ENCODE measurements around the gene CPXM1.
"Not testable (repeated sequence)": the region's sequence is repeated elsewhere in the genome, so short reads cannot be mapped to it uniquely, and the experiment has no call there.

The CPXM1 gene

DNA sequence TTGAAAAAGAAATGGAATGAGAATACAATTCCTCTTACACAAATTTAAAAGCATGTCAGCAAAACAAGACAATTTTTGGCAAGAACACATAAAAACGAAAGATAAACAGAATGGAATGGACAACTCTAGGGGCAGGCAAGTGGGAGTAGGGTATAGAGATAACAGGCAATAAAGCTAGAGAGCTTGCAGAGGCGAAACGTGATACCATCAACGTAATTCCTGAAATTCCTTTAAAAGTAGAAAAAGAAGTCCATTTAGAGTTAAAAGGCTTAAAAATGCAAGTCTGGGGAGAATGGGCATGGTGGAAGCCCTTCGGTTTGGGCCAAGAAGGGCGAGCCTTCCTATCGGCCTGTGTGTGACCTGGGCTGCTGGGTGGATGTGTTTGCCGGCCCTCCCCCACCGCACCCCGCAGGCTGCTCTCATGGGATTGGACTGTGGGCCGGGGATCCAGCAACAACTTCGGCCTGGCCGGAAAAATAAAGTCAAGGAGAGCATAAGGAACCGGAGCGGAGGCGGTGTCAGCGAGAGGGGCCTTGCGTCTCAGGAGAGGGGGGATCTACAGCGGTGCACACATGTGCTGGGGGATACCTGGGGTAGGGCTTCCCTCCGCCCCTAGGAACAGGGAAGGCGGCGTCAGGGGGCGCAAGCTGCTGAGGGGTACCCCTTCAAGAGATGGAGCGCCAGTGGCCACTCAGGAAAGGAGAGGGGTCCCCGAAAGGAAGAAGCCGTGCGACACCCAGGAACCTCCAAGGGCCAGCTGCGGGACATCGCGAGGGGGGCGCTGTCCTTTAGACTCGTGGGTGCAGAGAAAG is 19.9 kb upstream of the CPXM1 start:
- Histone ChIP-seq H3K4me3 (ENCODE audit: low read length) (peak overlapping the region; percentile 28), H3K9ac (ENCODE audit: low read length) (no peak overlapping the region), H3K4me1 (ENCODE audit: control insufficient read depth, low read depth, low read length) (peaks cover 8% of the 10 kb centered on the region), H3K36me3 (ENCODE audit: control insufficient read depth, low read depth, low read length) (no peaks in the 10 kb centered on the region), H3K9me3 (ENCODE audit: control insufficient read depth, low read depth, low read length) (no peaks in the 10 kb centered on the region), H3K27ac (ENCODE audit: low read length) (no peak overlapping the region), H3K27me3 (ENCODE audit: control insufficient read depth, insufficient read depth, low read length) (peaks cover 36% of the 10 kb centered on the region)

DNA sequence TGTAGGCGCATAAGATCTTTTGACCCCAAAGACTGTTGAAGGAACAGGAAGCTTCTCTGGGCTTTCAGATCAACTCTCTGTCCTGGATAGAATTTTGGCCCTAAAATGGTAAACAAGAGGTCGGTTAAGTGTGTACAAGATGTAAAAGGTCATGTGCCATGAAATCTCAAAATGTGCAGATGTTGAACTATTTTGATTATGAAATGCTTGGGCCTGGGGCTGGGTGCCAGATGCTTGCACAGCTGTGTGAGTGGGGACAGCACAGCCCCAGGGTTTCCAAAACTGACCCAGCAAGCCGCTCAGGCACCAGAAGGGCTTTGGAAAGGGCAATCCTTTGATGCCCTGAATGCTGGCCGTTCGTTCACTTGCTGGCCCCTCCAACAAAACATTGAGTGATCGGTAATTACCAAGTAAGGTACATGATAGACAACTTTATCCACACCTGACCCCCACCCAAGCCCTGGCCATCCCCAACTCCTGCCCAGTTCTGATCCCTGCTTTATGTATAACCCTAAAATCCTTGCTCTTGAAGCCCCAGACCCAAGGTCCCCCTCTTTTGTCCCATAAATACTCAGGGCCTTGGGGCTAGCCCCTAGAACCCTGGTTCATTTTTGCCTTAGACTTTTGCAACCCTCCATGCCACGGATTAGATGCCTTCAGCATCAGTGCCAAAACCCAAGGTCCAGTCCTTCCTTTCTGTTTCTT is 17.6 kb upstream of the CPXM1 start:
- Histone ChIP-seq H3K9ac (ENCODE audit: low read length) (no peak overlapping the region), H3K9me3 (ENCODE audit: control insufficient read depth, low read depth, low read length) (no peaks in the 10 kb centered on the region), H3K4me1 (ENCODE audit: control insufficient read depth, low read depth, low read length) (peaks cover 8% of the 10 kb centered on the region), H3K36me3 (ENCODE audit: control insufficient read depth, low read depth, low read length) (no peaks in the 10 kb centered on the region), H3K27ac (ENCODE audit: low read length) (no peak overlapping the region), H3K27me3 (ENCODE audit: control insufficient read depth, insufficient read depth, low read length) (peaks cover 36% of the 10 kb centered on the region), H3K4me3 (ENCODE audit: low read length) (no peak overlapping the region)

DNA sequence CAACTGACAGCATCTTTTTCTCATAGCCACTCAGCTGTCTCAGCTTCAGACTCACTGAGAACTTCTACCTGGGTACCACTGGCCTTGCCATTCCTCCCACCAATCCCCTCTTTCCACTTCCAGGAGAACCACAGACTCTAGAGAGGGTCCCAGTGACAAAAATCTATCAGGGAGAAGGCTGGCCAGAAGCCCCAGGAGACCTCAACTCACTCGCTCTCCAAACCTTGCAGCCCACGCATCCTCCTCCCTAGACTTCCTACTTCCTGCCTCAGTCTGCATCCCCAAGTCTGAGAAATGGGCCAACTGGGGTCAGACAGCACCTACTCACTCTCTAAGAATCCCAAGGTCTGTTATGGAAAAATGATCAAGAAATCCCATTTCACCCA is 16.9 kb upstream of the CPXM1 start:
- Histone ChIP-seq H3K4me1 (ENCODE audit: control insufficient read depth, low read depth, low read length) (peaks cover 8% of the 10 kb centered on the region), H3K27me3 (ENCODE audit: control insufficient read depth, insufficient read depth, low read length) (peaks cover 34% of the 10 kb centered on the region), H3K27ac (ENCODE audit: low read length) (no peak overlapping the region), H3K36me3 (ENCODE audit: control insufficient read depth, low read depth, low read length) (no peaks in the 10 kb centered on the region), H3K9me3 (ENCODE audit: control insufficient read depth, low read depth, low read length) (no peaks in the 10 kb centered on the region), H3K9ac (ENCODE audit: low read length) (no peak overlapping the region), H3K4me3 (ENCODE audit: low read length) (no peak overlapping the region)

DNA sequence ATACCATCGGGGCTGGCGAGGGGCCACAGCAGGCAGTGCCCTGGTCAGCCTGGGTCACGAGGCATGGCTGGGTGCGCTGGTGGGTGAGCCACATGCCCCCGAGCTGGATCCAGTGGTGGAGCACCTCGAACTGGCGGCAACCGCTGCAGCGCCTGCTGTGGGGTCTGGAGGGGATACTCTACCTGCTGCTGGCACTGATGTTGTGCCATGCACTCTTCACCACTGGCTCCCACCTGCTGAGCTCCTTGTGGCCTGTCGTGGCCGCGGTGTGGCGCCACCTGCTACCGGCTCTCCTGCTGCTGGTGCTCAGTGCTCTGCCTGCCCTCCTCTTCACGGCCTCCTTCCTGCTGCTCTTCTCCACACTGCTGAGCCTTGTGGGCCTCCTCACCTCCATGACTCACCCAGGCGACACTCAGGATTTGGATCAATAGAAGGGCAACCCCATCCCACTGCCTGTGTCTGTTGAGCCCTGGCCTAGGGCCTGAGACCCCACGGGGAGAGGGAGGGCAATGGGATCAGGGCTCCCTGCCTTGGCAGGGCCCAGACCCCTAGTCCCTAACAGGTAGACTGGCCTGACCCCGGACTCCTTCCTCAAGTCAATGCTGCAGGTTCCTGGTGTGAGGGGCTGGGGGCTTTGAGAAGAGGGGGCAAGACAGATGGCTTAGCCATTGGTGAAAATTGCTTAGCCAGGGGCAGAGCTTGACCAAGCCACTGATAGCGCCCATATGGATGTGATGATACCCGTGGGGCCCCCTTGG is 16.3 kb upstream of the CPXM1 start:
- Histone ChIP-seq H3K27me3 (ENCODE audit: control insufficient read depth, insufficient read depth, low read length) (peaks cover 29% of the 10 kb centered on the region), H3K9me3 (ENCODE audit: control insufficient read depth, low read depth, low read length) (no peaks in the 10 kb centered on the region), H3K4me1 (ENCODE audit: control insufficient read depth, low read depth, low read length) (peaks cover 8% of the 10 kb centered on the region), H3K9ac (ENCODE audit: low read length) (no peak overlapping the region), H3K27ac (ENCODE audit: low read length) (no peak overlapping the region), H3K36me3 (ENCODE audit: control insufficient read depth, low read depth, low read length) (no peaks in the 10 kb centered on the region), H3K4me3 (ENCODE audit: low read length) (no peak overlapping the region)

DNA sequence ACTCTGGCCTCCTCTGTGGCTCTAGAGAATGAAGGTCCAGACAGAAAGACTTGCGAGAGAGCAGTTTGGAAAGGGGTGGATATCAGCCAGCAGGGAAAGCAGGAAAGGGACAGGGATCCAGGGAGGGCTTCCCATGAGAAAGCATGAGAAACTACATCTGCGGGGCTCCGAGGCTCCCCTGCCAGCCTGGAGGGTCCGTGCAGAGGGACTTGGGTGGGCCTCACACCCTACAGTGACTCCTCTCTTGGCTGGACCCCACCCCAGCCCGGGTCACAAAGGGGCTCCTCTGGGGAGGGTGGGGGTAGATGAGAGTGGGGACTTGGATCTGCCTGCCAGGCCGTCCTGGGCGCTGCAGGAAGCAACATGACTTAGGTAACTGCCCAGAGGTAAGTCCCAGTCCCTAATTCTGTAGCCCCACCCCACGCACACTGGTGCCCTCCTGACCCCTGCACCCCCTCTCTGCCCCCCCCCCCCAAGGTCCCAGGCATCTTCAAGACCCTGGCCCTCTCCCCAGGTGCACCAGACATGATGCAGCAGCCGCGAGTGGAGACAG is 15.7 kb upstream of the CPXM1 start, which contains the start of gene TMEM239:
Gene TMEM239, plus strand, starts transcription at position 335 of the 553 bp plus-strand sequence. Its CDS starts 191 bp downstream, at position 526.
- Histone ChIP-seq H3K36me3 (ENCODE audit: control insufficient read depth, low read depth, low read length) (no peaks in the 10 kb centered on the region), H3K27me3 (ENCODE audit: control insufficient read depth, insufficient read depth, low read length) (peaks cover 22% of the 10 kb centered on the region), H3K27ac (ENCODE audit: low read length) (no peak within 1 kb of the TSS), H3K9me3 (ENCODE audit: control insufficient read depth, low read depth, low read length) (no peaks in the 10 kb centered on the region), H3K4me3 (ENCODE audit: low read length) (no peak within 1 kb of the TSS), H3K4me1 (ENCODE audit: control insufficient read depth, low read depth, low read length) (peaks cover 8% of the 10 kb centered on the region), H3K9ac (ENCODE audit: low read length) (no peak within 1 kb of the TSS)

DNA sequence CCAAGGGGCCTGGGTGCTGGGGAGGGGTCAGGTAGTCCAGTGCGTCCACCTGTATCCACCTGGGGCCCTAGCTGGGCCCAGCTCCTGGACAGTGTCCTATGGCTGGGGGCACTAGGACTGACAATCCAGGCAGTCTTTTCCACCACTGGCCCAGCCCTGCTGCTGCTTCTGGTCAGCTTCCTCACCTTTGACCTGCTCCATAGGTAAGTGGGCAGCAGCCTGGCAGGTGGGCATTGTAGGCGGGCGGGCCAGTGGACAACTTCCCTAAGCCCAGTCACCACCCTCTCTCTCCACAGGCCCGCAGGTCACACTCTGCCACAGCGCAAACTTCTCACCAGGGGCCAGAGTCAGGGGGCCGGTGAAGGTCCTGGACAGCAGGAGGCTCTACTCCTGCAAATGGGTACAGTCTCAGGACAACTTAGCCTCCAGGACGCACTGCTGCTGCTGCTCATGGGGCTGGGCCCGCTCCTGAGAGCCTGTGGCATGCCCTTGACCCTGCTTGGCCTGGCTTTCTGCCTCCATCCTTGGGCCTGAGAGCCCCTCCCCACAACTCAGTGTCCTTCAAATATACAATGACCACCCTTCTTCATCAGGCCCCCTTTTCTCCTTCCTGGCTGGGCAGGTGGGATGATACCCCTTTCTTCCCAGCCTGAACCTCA is 14.9 kb upstream of the CPXM1 start:
- Histone ChIP-seq H3K27ac (ENCODE audit: low read length) (no peak overlapping the region), H3K36me3 (ENCODE audit: control insufficient read depth, low read depth, low read length) (no peaks in the 10 kb centered on the region), H3K4me1 (ENCODE audit: control insufficient read depth, low read depth, low read length) (peaks cover 6% of the 10 kb centered on the region), H3K9me3 (ENCODE audit: control insufficient read depth, low read depth, low read length) (no peaks in the 10 kb centered on the region), H3K9ac (ENCODE audit: low read length) (no peak overlapping the region), H3K4me3 (ENCODE audit: low read length) (no peak overlapping the region), H3K27me3 (ENCODE audit: control insufficient read depth, insufficient read depth, low read length) (peaks cover 15% of the 10 kb centered on the region)

DNA sequence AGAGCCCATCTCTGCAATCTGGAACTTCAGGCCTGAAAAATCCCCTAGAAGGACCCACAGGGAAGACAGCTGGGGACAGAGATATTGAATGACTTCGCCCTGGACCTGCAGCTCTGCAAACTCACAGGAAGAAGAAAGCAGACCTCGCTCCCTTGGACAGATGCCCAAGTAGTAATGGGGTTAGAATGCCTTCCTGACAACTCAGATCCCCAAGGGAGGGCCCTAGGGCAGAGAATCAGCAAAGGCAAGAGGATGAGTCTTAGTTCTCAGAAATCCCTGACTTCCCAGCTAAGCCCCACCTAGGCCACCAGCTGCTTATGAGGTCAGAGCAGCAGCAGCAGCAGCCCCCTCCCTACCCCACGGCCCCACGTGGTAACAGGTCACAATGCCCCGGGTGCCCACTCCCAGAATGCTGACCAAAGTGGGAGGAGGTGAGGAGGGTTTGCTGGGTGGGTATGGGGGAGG is 14.2 kb upstream of the CPXM1 start, which contains the start of gene C20orf141:
Gene C20orf141, plus strand, starts transcription at position 401 of the 465 bp plus-strand sequence. CDS start 198 bp downstream, outside the sequence.
- no peaks in the 10 kb centered on the region for H3K36me3 ChIP-seq (ENCODE audit: control insufficient read depth, low read depth, low read length)
- no peak within 1 kb of the TSS for H3K9ac ChIP-seq (ENCODE audit: low read length)
- no peak within 1 kb of the TSS for H3K4me3 ChIP-seq (ENCODE audit: low read length)
- no peak within 1 kb of the TSS for H3K27ac ChIP-seq (ENCODE audit: low read length)
- no peaks in the 10 kb centered on the region for H3K9me3 ChIP-seq (ENCODE audit: control insufficient read depth, low read depth, low read length)
- H3K27me3 ChIP-seq (ENCODE audit: control insufficient read depth, insufficient read depth, low read length) = peaks cover 7% of the 10 kb centered on the region
- no peaks in the 10 kb centered on the region for H3K4me1 ChIP-seq (ENCODE audit: control insufficient read depth, low read depth, low read length)

DNA sequence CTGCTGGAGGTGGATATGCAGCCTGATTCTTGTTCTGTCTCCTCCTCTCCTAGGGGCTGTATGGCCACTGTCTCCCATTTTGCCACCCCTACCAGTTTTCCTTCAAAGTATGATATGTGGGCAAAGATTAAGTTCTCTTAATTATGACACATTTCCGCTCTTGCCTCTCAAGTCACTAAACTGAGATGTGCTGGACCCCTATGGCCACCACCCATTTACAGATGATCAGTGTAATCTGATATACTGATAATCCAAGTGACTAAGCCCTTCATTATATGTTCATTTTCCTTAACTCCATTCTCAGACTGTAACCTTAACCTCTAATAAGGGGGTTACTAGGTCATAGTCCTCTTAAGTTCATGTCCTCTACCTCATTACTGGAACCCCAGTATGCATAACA is 13.6 kb upstream of the CPXM1 start:
- Histone ChIP-seq H3K4me3 (ENCODE audit: low read length) (no peak overlapping the region), H3K9me3 (ENCODE audit: control insufficient read depth, low read depth, low read length) (no peaks in the 10 kb centered on the region), H3K4me1 (ENCODE audit: control insufficient read depth, low read depth, low read length) (no peaks in the 10 kb centered on the region), H3K9ac (ENCODE audit: low read length) (no peak overlapping the region), H3K36me3 (ENCODE audit: control insufficient read depth, low read depth, low read length) (no peaks in the 10 kb centered on the region), H3K27ac (ENCODE audit: low read length) (no peak overlapping the region), H3K27me3 (ENCODE audit: control insufficient read depth, insufficient read depth, low read length) (peaks cover 2% of the 10 kb centered on the region)

DNA sequence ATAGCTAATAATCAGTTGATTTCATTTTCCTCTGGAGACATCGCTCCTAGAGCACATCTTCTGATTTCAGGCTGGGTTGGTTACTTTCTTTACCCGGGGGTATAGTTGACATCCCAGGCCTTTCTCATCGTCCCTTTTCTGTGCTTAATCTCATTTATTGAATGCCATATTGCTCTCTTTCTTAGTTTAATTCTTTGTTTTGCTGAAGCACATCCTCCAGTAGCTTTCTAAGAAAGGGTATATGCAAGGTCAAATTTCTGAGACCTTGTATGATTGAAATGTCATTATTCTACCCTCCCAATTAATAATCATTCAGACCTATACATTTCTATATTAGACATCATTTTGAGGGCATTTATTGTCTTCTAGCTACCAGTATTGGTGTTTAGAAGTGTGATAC is 11.8 kb upstream of the CPXM1 start:
- H3K4me3 ChIP-seq (ENCODE audit: low read length) = no peak overlapping the region
- H3K9me3 ChIP-seq (ENCODE audit: control insufficient read depth, low read depth, low read length) = no peaks in the 10 kb centered on the region
- no peak overlapping the region for H3K9ac ChIP-seq (ENCODE audit: low read length)
- H3K27me3 ChIP-seq (ENCODE audit: control insufficient read depth, insufficient read depth, low read length) = peaks cover 7% of the 10 kb centered on the region
- H3K4me1 ChIP-seq (ENCODE audit: control insufficient read depth, low read depth, low read length) = no peaks in the 10 kb centered on the region
- no peak overlapping the region for H3K27ac ChIP-seq (ENCODE audit: low read length)
- H3K36me3 ChIP-seq (ENCODE audit: control insufficient read depth, low read depth, low read length) = no peaks in the 10 kb centered on the region

DNA sequence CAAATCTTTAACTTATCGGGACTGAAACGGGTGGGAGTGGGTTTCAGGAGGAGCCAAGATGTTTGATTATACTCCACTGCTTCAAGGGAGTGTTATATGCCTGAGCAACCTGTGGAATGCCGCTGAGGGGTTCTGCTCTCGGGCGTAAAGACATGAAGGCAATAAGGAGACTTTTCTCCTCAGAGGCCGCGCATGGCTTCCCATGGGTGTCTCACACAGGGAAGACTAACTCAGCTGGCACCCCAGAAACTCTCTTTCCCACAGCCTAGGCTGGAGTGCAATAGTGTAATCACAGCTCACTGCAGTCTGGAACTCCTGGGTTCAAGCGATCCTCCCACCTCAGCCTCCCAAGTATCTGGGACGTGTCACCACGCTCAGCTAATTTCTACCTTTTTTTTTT is 9.3 kb upstream of the CPXM1 start:
- H3K27me3 ChIP-seq (ENCODE audit: control insufficient read depth, insufficient read depth, low read length) = peaks cover 32% of the 10 kb centered on the region

DNA sequence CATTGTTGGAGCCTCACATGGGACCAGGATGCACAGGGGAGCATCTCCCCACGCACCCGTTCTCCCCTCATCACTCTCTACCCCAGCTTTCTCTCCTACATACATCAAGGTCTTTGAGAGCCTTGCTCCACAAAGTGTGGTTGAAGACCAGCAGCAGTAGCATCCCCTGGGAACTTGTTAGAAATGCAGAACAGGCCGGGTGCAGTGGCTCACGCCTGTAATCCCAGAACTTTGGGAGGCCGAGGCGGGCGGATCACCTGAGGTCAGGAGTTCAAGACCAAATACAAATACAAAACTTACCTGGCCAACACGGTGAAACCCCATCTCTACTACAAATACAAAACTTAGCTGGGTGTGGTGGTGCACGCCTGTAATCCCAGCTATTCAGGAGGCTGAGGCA is 7.5 kb upstream of the CPXM1 start:
- not testable (repeated sequence) for H3K36me3 ChIP-seq (ENCODE audit: control insufficient read depth, low read depth, low read length); H3K4me3 ChIP-seq (ENCODE audit: low read length); H3K9ac ChIP-seq (ENCODE audit: low read length); H3K27ac ChIP-seq (ENCODE audit: low read length); H3K4me1 ChIP-seq (ENCODE audit: control insufficient read depth, low read depth, low read length); H3K9me3 ChIP-seq (ENCODE audit: control insufficient read depth, low read depth, low read length)
- H3K27me3 ChIP-seq (ENCODE audit: control insufficient read depth, insufficient read depth, low read length) = peaks cover 50% of the 10 kb centered on the region

More for the DNA sequence above, 9.3 kb upstream of the CPXM1 start:
- Histone ChIP-seq H3K9me3 (ENCODE audit: control insufficient read depth, low read depth, low read length) (no peaks in the 10 kb centered on the region), H3K36me3 (ENCODE audit: control insufficient read depth, low read depth, low read length) (no peaks in the 10 kb centered on the region), H3K9ac (ENCODE audit: low read length) (no peak overlapping the region), H3K4me1 (ENCODE audit: control insufficient read depth, low read depth, low read length) (peaks cover 7% of the 10 kb centered on the region), H3K4me3 (ENCODE audit: low read length) (no peak overlapping the region), H3K27ac (ENCODE audit: low read length) (no peak overlapping the region)

All from iPS-18a (cell line).